ENCODE results near the gene ZNF574. TPM values are rescaled to one million over a fixed set of nuclear protein-coding genes. Genes with fewer than 3 reads are reported as not detected.

Gene ZNF574
- total RNA-seq, 4 donors from 2014 or later: 28.4 to 52.1 (median 30.8) TPM

GRCh38 chr19:42057846-42058245, 18.1 kb upstream of the ZNF574 start:
- no peak for TF ChIP-seq POLR2A (IDR thresholded peaks at IDR 0.05)
- TF ChIP-seq CTCF (IDR thresholded peaks at IDR 0.05): no peak
- WGBS, 2 donors: 46 to 48% methylated on average over 7 of the region's 7 CpGs

GRCh38 chr19:42059196-42059595, 16.8 kb upstream of the ZNF574 start:
- intact Hi-C loops (cut with DNase I; ENCODE audit: low total_unique reads): loop anchor here (5.0 kb wide), 1 partner anchor 87 kb away; no protein-coding TSS in a partner anchor
- DNase-seq (ENCODE audit: low spot score in 2 of 2): no peak
- WGBS, 2 donors: 93 to 95% methylated on average over 12 to 13 of the region's 13 CpGs
- TF ChIP-seq POLR2A (IDR thresholded peaks at IDR 0.05): no peak
- TF ChIP-seq CTCF (IDR thresholded peaks at IDR 0.05): no peak
- H3K4me3 ChIP-seq (ENCODE audit: low read depth, poor library complexity, severe bottlenecking): no peak overlapping the region

More at GRCh38 chr19:42057846-42058245, 18.1 kb upstream of the ZNF574 start:
- no peak for DNase-seq (ENCODE audit: low spot score in 2 of 2)
- H3K4me3 ChIP-seq (ENCODE audit: low read depth, poor library complexity, severe bottlenecking): no peak overlapping the region
- intact Hi-C loops (cut with DNase I; ENCODE audit: low total_unique reads): loop anchor here (5.0 kb wide), 1 partner anchor 86 kb away; no protein-coding TSS in a partner anchor

GRCh38 chr19:42060117-42060516, 15.8 kb upstream of the ZNF574 start:
- 94 to 95% methylated on average over 3 of the region's 3 CpGs for WGBS, 2 donors
- H3K4me3 ChIP-seq (ENCODE audit: low read depth, poor library complexity, severe bottlenecking): no peak overlapping the region
- TF ChIP-seq CTCF (IDR thresholded peaks at IDR 0.05) (no peak), POLR2A (IDR thresholded peaks at IDR 0.05) (no peak)
- intact Hi-C loops (cut with DNase I; ENCODE audit: low total_unique reads): no loop called here
- no peak for DNase-seq (ENCODE audit: low spot score in 2 of 2)

- no peak for TF ChIP-seq CTCF (IDR thresholded peaks at IDR 0.05)
- TF ChIP-seq POLR2A (IDR thresholded peaks at IDR 0.05): no peak
- H3K4me3 ChIP-seq (ENCODE audit: low read depth, poor library complexity, severe bottlenecking): no peak overlapping the region
- WGBS, 2 donors: 90 to 96% methylated on average over 16 of the region's 16 CpGs
Measured at GRCh38 chr19:42062381-42062780, 13.6 kb upstream of the ZNF574 start.

GRCh38 chr19:42064432-42064831, 11.5 kb upstream of the ZNF574 start:
- TF ChIP-seq CTCF (IDR thresholded peaks at IDR 0.05) (no peak), POLR2A (IDR thresholded peaks at IDR 0.05) (no peak)
- intact Hi-C loops (cut with DNase I; ENCODE audit: low total_unique reads): no loop called here
- no peak for DNase-seq (ENCODE audit: low spot score in 2 of 2)
- 87 to 89% methylated on average over 6 of the region's 6 CpGs for WGBS, 2 donors
- no peak overlapping the region for H3K4me3 ChIP-seq (ENCODE audit: low read depth, poor library complexity, severe bottlenecking)

More at GRCh38 chr19:42062381-42062780, 13.6 kb upstream of the ZNF574 start:
- intact Hi-C loops (cut with DNase I; ENCODE audit: low total_unique reads): no loop called here
- no peak for DNase-seq (ENCODE audit: low spot score in 2 of 2)

GRCh38 chr19:42065051-42065450, 10.9 kb upstream of the ZNF574 start:
- intact Hi-C loops (cut with DNase I; ENCODE audit: low total_unique reads): no loop called here
- no peak for DNase-seq (ENCODE audit: low spot score in 2 of 2)
- no peak overlapping the region for H3K4me3 ChIP-seq (ENCODE audit: low read depth, poor library complexity, severe bottlenecking)
- no peak for TF ChIP-seq CTCF (IDR thresholded peaks at IDR 0.05)
- WGBS, 2 donors: 93 to 95% methylated on average over 13 of the region's 13 CpGs
